H54 (cell line): ENCODE results near the gene JAK1.
"Not testable (repeated sequence)": the region's sequence is repeated elsewhere in the genome, so short reads cannot be mapped to it uniquely, and the experiment has no call there.

Experiments used
- DNase-seq: peaks from one replicate; pipeline ENCODE4 v3.0.0; 2011; ENCODE audit warnings: low spot score, mixed read lengths; ENCODE audit not compliant: insufficient read length
- FAIRE-seq: peaks from 3 replicates; lab custom pipeline; 2011; peaks lifted over from hg19 to GRCh38; lab: Jason Lieb, UNC
- POLR2A ChIP-seq: IDR thresholded peaks from 2 replicates; pipeline ENCODE4 v1.6.1; 2011; ENCODE audit warnings: low read depth, mild to moderate bottlenecking, low read length

JAK1 gene

GRCh38 chr1:64933296-64934070 lies 32.9 kb downstream of the JAK1 start:
- DNase-seq (peak; percentile 27), FAIRE-seq (peak; percentile 75)
- TF ChIP-seq POLR2A, result no peak

- FAIRE-seq (no peak), DNase-seq (no peak)
- no peak for TF ChIP-seq POLR2A
Observed at GRCh38 chr1:64932962-64933295, 33.4 kb downstream of the JAK1 start.

DNA sequence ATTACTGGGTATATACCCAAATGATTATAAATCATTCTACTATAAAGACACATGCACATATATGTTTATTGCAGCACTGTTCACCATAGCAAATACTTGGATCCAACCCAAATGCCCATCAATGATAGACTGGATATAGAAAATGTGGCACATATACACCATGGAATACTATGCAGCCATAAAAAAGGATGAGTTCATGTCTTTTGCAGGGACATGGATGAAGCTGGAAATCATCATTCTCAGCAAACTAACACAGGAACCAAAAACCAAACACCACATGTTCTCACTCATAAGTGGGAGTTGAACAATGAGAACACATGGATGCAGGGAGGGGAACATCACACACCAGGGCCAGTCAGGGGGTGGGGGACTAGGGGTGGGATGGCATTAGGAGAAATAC lies 35.7 kb downstream of the JAK1 start:
- DNase-seq, result not testable (repeated sequence)

GRCh38 chr1:64929221-64929620 lies 37.1 kb downstream of the JAK1 start:
- DNase-seq (no peak), FAIRE-seq (no peak)
- no peak for TF ChIP-seq POLR2A

More for the DNA sequence above, 35.7 kb downstream of the JAK1 start:
- FAIRE-seq, result not testable (repeated sequence)

DNA sequence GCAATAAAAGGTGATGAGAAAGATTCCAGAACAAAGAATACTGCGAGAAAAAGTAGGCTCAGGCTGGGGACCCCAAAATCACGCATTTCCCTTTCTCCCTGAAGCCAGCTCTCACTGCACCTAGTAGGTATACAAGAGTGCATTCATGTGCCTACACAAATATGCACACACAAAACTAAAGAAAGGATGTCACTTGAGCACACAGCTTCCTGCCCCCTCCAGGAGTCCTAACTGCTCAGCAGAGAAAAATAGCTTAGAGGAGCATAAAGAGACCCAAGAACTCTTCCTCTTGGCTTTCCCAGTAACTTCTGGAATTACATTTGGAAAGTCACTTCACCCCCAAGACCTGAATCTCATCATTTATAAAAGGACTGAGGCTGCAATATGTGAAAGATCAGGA lies 38.0 kb downstream of the JAK1 start:
- FAIRE-seq, result no peak

DNA sequence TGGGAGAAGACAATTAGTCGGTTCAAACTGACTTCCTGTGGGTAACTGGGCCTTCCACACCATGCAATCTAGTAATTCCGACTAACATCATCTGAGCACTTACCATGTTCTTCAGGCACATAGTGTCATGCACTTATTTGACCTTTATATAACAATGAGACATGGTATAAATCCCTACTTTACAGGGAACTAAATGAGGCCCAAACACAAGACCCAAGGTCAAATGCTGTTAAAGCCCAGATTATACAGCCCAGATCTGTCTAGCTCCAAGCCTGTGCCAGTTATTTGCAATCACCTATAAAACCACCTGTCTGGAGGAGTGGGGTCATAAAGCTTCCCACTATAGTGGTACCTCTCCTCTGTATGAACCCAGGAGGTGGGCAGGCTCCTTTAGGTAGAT lies 40.8 kb downstream of the JAK1 start:
- DNase-seq, result no peak
- TF ChIP-seq POLR2A, result no peak
- FAIRE-seq, result no peak

More for the DNA sequence above, 38.0 kb downstream of the JAK1 start:
- TF ChIP-seq POLR2A, result no peak
- DNase-seq, result no peak

- TF ChIP-seq POLR2A, result no peak
- FAIRE-seq, result no peak
- no peak for DNase-seq
Observed at GRCh38 chr1:64923294-64923718, 43.0 kb downstream of the JAK1 start.

- DNase-seq (no peak), FAIRE-seq (no peak)
- TF ChIP-seq POLR2A, result no peak
Observed at GRCh38 chr1:64922336-64922735, 44.0 kb downstream of the JAK1 start.

DNA sequence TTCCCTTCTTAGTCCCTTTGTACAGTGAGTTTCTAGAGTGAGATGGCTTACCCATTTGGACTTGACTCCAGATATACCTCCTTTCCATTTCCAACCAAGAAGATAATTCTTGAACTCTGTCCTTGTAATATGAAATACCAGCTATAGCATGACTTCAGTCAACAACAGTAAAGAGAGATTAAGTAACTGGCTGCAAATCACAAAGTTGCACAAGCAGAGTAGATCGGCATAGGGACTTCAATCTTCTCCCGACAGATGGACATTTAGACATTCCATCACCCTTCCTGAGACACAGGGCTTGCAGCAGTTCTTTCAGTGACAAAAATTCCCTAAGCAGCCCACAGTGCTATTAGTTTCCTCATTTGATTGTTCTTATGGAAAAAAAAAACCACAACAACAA lies 44.6 kb downstream of the JAK1 start:
- no peak for DNase-seq
- no peak for TF ChIP-seq POLR2A
- FAIRE-seq, result no peak

- peak; percentile 58 for FAIRE-seq
- DNase-seq, result no peak
- no peak for TF ChIP-seq POLR2A
Observed at GRCh38 chr1:64920941-64921589, 45.3 kb downstream of the JAK1 start.

DNA sequence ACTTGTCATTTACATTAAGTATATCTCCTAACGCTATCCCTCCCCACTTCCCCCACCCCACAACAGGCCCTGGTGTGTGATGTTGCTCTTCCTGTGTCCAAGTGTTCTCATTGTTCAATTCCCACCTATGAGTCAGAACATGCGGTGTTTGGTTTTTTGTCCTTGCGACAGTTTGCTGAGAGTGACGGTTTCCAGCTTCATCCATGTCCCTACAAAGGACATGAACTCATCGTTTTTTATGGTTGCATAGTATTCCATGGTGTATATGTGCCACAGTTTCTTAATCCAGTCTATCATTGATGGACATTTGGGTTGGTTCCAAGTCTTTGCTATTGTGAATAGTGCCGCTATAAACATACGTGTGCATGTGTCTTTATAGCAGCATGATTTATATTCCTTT lies 47.2 kb downstream of the JAK1 start:
- FAIRE-seq, DNase-seq: not testable (repeated sequence)

GRCh38 chr1:64917907-64918306 lies 48.4 kb downstream of the JAK1 start:
- DNase-seq, result no peak
- no peak for TF ChIP-seq POLR2A
- FAIRE-seq, result no peak

DNA sequence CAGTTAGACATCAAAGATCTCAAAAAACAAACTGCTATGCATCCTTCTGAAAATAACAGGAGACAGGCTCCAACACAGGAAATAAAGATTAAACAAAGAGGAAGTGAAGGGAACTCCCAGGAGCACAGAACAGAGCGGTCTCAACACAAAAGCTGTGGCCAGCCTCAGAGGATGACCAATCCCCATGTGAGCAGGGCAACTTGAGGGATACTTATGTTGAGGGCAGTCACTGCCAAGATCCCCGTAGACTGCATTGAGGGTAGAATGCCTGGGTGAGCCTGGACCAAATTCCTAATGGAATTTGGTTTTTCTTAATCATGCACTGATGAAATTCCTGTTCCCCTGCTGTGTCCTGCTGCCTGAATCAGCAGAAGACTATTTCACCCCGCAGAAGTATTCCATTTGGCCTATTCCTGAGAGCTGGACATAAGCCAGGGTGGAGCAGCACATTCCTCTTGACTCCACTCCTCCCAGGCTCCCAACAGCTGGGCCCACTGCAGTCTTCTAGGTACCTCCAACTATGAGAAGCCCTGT lies 49.0 kb downstream of the JAK1 start:
- peak; percentile 70 for DNase-seq
- no peak for TF ChIP-seq POLR2A
- peak; percentile 99 for FAIRE-seq

DNA sequence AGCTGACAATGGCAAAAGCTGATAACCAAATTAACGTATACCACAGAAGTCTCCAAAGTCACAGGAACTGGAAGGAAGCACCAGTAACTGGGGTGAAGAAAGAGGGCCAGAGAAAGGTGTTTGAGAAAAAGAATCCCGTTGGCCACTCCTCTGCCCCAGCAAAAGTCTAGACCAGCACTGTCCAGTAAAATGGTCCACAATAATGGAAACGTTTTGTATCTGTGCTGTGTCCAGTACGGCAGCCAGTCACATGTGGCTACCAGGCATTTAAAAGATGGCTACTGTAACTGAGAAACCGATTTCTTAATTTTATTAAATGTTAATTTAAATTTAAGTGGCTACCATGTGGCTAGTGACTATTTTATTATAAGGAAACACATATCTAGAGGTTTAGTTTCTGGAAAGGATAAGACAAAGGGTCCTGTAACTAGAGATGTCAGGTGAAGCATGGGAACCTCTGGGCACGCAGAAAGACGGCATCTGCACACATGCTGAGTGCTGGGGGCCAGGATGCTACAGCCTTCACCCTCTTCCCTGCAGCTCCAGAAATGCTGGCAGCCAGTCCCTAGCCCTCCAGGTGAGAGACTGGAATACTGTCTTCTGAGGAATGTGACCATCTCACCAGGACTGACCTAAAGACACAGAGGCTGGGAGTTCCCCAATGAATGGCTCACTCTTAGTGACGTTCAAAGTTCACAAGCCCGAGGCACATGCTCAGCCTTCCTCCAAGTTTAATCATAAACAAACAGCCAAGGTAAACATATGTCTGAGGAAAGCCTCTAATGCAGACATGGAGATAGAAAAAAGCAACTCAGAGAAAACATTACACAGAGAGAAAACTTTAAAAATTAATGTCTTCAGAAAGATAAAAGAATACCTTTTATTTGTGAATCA lies 50.7 kb downstream of the JAK1 start:
- FAIRE-seq (peak; percentile 74), DNase-seq (no peak)
- no peak for TF ChIP-seq POLR2A
